Measurements from ENCODE around the gene CCNL2. TPM values are rescaled to one million over a fixed set of nuclear protein-coding genes. Genes with fewer than 3 reads are reported as not detected.

The CCNL2 gene
- total RNA-seq, 1 donor from 2014 or later = 55.3 TPM

DNA sequence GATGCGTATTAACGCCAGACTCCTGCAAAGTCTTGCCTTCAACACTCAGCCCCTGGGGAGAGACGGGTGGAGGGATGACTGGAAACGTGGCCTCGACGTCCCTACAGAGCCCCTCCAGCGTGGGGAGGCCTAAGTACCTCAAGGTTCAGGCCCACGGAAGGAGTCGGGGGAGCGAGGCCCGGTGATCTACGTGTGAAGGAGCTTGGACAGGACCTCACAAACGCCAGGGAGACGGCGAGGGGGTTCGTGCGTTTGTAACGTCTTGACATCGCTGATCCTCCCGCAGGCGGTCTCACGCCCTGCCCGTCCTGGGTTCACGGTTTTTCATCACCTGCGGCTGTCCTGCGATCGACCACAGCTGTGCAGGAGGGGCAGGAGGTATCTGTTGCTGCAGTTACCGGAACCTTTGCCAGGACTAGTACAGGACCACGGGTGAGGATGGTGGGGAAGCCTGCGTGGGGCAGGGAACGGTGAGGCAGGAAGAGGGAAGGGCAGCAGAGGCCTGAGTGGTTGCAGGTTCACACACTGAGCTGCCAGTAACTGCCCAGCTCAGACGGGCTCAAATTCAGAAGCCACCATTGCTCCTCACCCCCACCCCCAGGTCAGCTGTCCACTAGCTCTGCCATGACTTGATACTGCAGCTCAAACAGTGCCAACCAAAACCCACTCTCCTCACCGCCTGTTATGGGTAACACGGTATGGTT, 889 bp upstream of the CCNL2 start:
- Histone ChIP-seq H3K27ac (ENCODE audit: low read depth, low read length) (peak overlapping the region; percentile 85), H3K4me1 (ENCODE audit: control insufficient read depth in 3 of 3, insufficient read depth in 3 of 3, low read length in 3 of 3) (peaks cover 38 to 54% (median 41%) of the 10 kb centered on the region in 3 donors)

DNA sequence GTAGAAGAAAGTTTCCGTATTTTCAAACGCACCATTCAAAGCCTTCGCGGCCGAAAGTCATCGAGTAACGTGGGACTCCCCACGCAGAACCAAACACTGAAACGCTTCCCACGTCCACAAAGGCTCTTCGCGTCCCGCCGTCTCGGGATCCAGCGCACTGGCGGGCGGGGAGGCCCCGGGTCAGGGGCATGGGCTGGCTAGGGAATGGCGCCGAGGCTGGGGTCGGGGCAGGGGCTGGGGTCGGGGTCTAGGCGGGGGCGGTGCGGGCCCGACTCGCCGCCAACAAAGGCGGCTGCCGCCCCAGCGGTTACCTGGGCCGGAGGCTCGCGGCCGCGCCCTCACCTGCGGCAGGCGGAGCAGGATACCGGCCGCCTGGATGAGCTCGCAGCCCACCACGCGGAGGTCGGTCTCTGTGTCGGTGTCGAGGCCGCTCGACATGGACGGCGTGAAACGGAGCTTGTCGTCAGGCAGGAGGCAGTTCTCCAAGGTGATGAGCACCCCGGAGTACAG, 403 bp downstream of the CCNL2 start:
- H3K9ac ChIP-seq (ENCODE audit: low read depth in 1 of 3, low read length in 3 of 3) = peak overlapping the region; percentile 89 to 97 (median 91)
- H3K9me3 ChIP-seq (ENCODE audit: control insufficient read depth in 3 of 3, low read length in 3 of 3) = no peaks in the 10 kb centered on the region
- H3K36me3 ChIP-seq (ENCODE audit: control insufficient read depth in 3 of 3, insufficient read depth in 3 of 3, low read length in 3 of 3) = peaks cover 50 to 56% (median 52%) of the 10 kb centered on the region in 3 donors
- H3K27me3 ChIP-seq (ENCODE audit: control insufficient read depth in 3 of 3, insufficient read depth in 3 of 3, low read length in 3 of 3) = no peaks in the 10 kb centered on the region
- peak overlapping the region; percentile 86 to 94 (median 93) for H3K4me3 ChIP-seq (ENCODE audit: low read length in 3 of 3)
- peaks cover 40 to 54% (median 48%) of the 10 kb centered on the region in 3 donors for H3K4me1 ChIP-seq (ENCODE audit: control insufficient read depth in 3 of 3, insufficient read depth in 3 of 3, low read length in 3 of 3)
- peak overlapping the region; percentile 85 for H3K27ac ChIP-seq (ENCODE audit: low read depth, low read length)

More for the DNA sequence above, 889 bp upstream of the CCNL2 start:
- Histone ChIP-seq H3K9ac (ENCODE audit: low read depth in 1 of 3, low read length in 3 of 3) (peak overlapping the region; percentile 85 to 97 (median 93)), H3K36me3 (ENCODE audit: control insufficient read depth in 3 of 3, insufficient read depth in 3 of 3, low read length in 3 of 3) (peaks cover 50 to 52% (median 52%) of the 10 kb centered on the region in 3 donors), H3K4me3 (ENCODE audit: low read length in 3 of 3) (peak overlapping the region; percentile 93 to 98 (median 96)), H3K9me3 (ENCODE audit: control insufficient read depth in 3 of 3, low read length in 3 of 3) (no peaks in the 10 kb centered on the region), H3K27me3 (ENCODE audit: control insufficient read depth in 3 of 3, insufficient read depth in 3 of 3, low read length in 3 of 3) (no peaks in the 10 kb centered on the region)

GRCh38 chr1:1397839-1398523, 1.2 kb downstream of the CCNL2 start:
- Histone ChIP-seq H3K9me3 (ENCODE audit: control insufficient read depth in 3 of 3, low read length in 3 of 3) (no peaks in the 10 kb centered on the region), H3K4me1 (ENCODE audit: control insufficient read depth in 3 of 3, insufficient read depth in 3 of 3, low read length in 3 of 3) (peaks cover 43 to 62% (median 55%) of the 10 kb centered on the region in 3 donors), H3K27me3 (ENCODE audit: control insufficient read depth in 3 of 3, insufficient read depth in 3 of 3, low read length in 3 of 3) (no peaks in the 10 kb centered on the region), H3K4me3 (ENCODE audit: low read length in 3 of 3) (peak overlapping the region; percentile 86 to 94 (median 93)), H3K36me3 (ENCODE audit: control insufficient read depth in 3 of 3, insufficient read depth in 3 of 3, low read length in 3 of 3) (peaks cover 54 to 64% (median 55%) of the 10 kb centered on the region in 3 donors), H3K9ac (ENCODE audit: low read depth in 1 of 3, low read length in 3 of 3) (peak overlapping the region; percentile 89 to 97 (median 91)), H3K27ac (ENCODE audit: low read depth, low read length) (peak overlapping the region; percentile 85)

- no peaks in the 10 kb centered on the region for H3K27me3 ChIP-seq (ENCODE audit: control insufficient read depth in 3 of 3, insufficient read depth in 3 of 3, low read length in 3 of 3)
- peak overlapping the region in 1 of 3 donors; percentile 29 for H3K4me3 ChIP-seq (ENCODE audit: low read length in 3 of 3)
- H3K4me1 ChIP-seq (ENCODE audit: control insufficient read depth in 3 of 3, insufficient read depth in 3 of 3, low read length in 3 of 3) = peaks cover 38 to 45% (median 43%) of the 10 kb centered on the region in 3 donors
- H3K9me3 ChIP-seq (ENCODE audit: control insufficient read depth in 3 of 3, low read length in 3 of 3) = no peaks in the 10 kb centered on the region
- H3K27ac ChIP-seq (ENCODE audit: low read depth, low read length) = no peak overlapping the region
- peaks cover 58 to 69% (median 64%) of the 10 kb centered on the region in 3 donors for H3K36me3 ChIP-seq (ENCODE audit: control insufficient read depth in 3 of 3, insufficient read depth in 3 of 3, low read length in 3 of 3)
- peak overlapping the region in 1 of 3 donors; percentile 45 for H3K9ac ChIP-seq (ENCODE audit: low read depth in 1 of 3, low read length in 3 of 3)
Measured at GRCh38 chr1:1395166-1395565, 4.0 kb downstream of the CCNL2 start.

GRCh38 chr1:1394116-1394515, 5.0 kb downstream of the CCNL2 start:
- no peaks in the 10 kb centered on the region for H3K27me3 ChIP-seq (ENCODE audit: control insufficient read depth in 3 of 3, insufficient read depth in 3 of 3, low read length in 3 of 3)
- H3K36me3 ChIP-seq (ENCODE audit: control insufficient read depth in 3 of 3, insufficient read depth in 3 of 3, low read length in 3 of 3) = peaks cover 69 to 79% (median 73%) of the 10 kb centered on the region in 3 donors
- peaks cover 33 to 38% (median 38%) of the 10 kb centered on the region in 3 donors for H3K4me1 ChIP-seq (ENCODE audit: control insufficient read depth in 3 of 3, insufficient read depth in 3 of 3, low read length in 3 of 3)
- no peak overlapping the region for H3K4me3 ChIP-seq (ENCODE audit: low read length in 3 of 3)
- no peaks in the 10 kb centered on the region for H3K9me3 ChIP-seq (ENCODE audit: control insufficient read depth in 3 of 3, low read length in 3 of 3)
- H3K9ac ChIP-seq (ENCODE audit: low read depth in 1 of 3, low read length in 3 of 3) = no peak overlapping the region
- H3K27ac ChIP-seq (ENCODE audit: low read depth, low read length) = peak overlapping the region; percentile 19

DNA sequence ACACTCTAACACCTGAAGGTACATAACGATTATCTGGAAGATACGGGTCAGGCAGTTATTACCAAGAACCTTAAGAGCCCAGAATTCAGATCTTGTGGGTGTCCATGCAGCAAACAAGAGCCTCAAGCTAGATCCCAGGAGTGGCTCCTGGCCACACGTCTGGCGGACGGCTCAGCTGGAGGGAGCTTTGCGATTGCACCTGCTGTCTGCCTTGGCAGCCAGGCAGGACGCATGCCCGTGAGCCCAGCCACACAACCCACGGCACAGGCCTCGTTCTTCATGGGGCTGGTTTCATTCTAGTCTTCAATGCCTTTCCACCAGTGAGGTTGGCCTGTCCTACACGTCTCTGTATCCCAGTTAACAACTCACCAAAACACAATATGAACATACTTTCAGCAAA, 5.7 kb downstream of the CCNL2 start:
- Histone ChIP-seq H3K27me3 (ENCODE audit: control insufficient read depth in 3 of 3, insufficient read depth in 3 of 3, low read length in 3 of 3) (no peaks in the 10 kb centered on the region), H3K9ac (ENCODE audit: low read depth in 1 of 3, low read length in 3 of 3) (peak overlapping the region in 1 of 3 donors; percentile 19), H3K4me1 (ENCODE audit: control insufficient read depth in 3 of 3, insufficient read depth in 3 of 3, low read length in 3 of 3) (peaks cover 31 to 37% (median 36%) of the 10 kb centered on the region in 3 donors), H3K36me3 (ENCODE audit: control insufficient read depth in 3 of 3, insufficient read depth in 3 of 3, low read length in 3 of 3) (peaks cover 72 to 80% (median 74%) of the 10 kb centered on the region in 3 donors), H3K27ac (ENCODE audit: low read depth, low read length) (peak overlapping the region; percentile 19), H3K4me3 (ENCODE audit: low read length in 3 of 3) (no peak overlapping the region), H3K9me3 (ENCODE audit: control insufficient read depth in 3 of 3, low read length in 3 of 3) (no peaks in the 10 kb centered on the region)

- Histone ChIP-seq H3K9ac (ENCODE audit: low read depth in 1 of 3, low read length in 3 of 3) (peak overlapping the region in 1 of 3 donors; percentile 19), H3K4me1 (ENCODE audit: control insufficient read depth in 3 of 3, insufficient read depth in 3 of 3, low read length in 3 of 3) (peaks cover 26 to 33% (median 32%) of the 10 kb centered on the region in 3 donors), H3K9me3 (ENCODE audit: control insufficient read depth in 3 of 3, low read length in 3 of 3) (no peaks in the 10 kb centered on the region), H3K27ac (ENCODE audit: low read depth, low read length) (no peak overlapping the region), H3K36me3 (ENCODE audit: control insufficient read depth in 3 of 3, insufficient read depth in 3 of 3, low read length in 3 of 3) (peaks cover 73 to 80% (median 76%) of the 10 kb centered on the region in 3 donors), H3K27me3 (ENCODE audit: control insufficient read depth in 3 of 3, insufficient read depth in 3 of 3, low read length in 3 of 3) (no peaks in the 10 kb centered on the region), H3K4me3 (ENCODE audit: low read length in 3 of 3) (no peak overlapping the region)
Measured at GRCh38 chr1:1393014-1393413, 6.1 kb downstream of the CCNL2 start.

GRCh38 chr1:1391225-1391624, 7.9 kb downstream of the CCNL2 start:
- H3K36me3 ChIP-seq (ENCODE audit: control insufficient read depth in 3 of 3, insufficient read depth in 3 of 3, low read length in 3 of 3) = peaks cover 79 to 84% (median 83%) of the 10 kb centered on the region in 3 donors
- no peaks in the 10 kb centered on the region for H3K27me3 ChIP-seq (ENCODE audit: control insufficient read depth in 3 of 3, insufficient read depth in 3 of 3, low read length in 3 of 3)
- no peaks in the 10 kb centered on the region for H3K9me3 ChIP-seq (ENCODE audit: control insufficient read depth in 3 of 3, low read length in 3 of 3)
- H3K4me3 ChIP-seq (ENCODE audit: low read length in 3 of 3) = no peak overlapping the region
- H3K4me1 ChIP-seq (ENCODE audit: control insufficient read depth in 3 of 3, insufficient read depth in 3 of 3, low read length in 3 of 3) = peaks cover 15 to 24% (median 21%) of the 10 kb centered on the region in 3 donors
- no peak overlapping the region for H3K27ac ChIP-seq (ENCODE audit: low read depth, low read length)
- H3K9ac ChIP-seq (ENCODE audit: low read depth in 1 of 3, low read length in 3 of 3) = no peak overlapping the region

GRCh38 chr1:1390675-1391074, 8.5 kb downstream of the CCNL2 start:
- Histone ChIP-seq H3K27ac (ENCODE audit: low read depth, low read length) (no peak overlapping the region), H3K9me3 (ENCODE audit: control insufficient read depth in 3 of 3, low read length in 3 of 3) (no peaks in the 10 kb centered on the region), H3K4me1 (ENCODE audit: control insufficient read depth in 3 of 3, insufficient read depth in 3 of 3, low read length in 3 of 3) (peaks cover 14 to 24% (median 20%) of the 10 kb centered on the region in 3 donors), H3K9ac (ENCODE audit: low read depth in 1 of 3, low read length in 3 of 3) (no peak overlapping the region), H3K36me3 (ENCODE audit: control insufficient read depth in 3 of 3, insufficient read depth in 3 of 3, low read length in 3 of 3) (peaks cover 84 to 87% (median 87%) of the 10 kb centered on the region in 3 donors), H3K4me3 (ENCODE audit: low read length in 3 of 3) (no peak overlapping the region), H3K27me3 (ENCODE audit: control insufficient read depth in 3 of 3, insufficient read depth in 3 of 3, low read length in 3 of 3) (no peaks in the 10 kb centered on the region)

Data from skeletal muscle tissue (tissue), 4 donors.